ENCODE measurements around the gene FALEC.
"Not testable (repeated sequence)": the region's sequence is repeated elsewhere in the genome, so short reads cannot be mapped to it uniquely, and the experiment has no call there.

Gene FALEC

DNA sequence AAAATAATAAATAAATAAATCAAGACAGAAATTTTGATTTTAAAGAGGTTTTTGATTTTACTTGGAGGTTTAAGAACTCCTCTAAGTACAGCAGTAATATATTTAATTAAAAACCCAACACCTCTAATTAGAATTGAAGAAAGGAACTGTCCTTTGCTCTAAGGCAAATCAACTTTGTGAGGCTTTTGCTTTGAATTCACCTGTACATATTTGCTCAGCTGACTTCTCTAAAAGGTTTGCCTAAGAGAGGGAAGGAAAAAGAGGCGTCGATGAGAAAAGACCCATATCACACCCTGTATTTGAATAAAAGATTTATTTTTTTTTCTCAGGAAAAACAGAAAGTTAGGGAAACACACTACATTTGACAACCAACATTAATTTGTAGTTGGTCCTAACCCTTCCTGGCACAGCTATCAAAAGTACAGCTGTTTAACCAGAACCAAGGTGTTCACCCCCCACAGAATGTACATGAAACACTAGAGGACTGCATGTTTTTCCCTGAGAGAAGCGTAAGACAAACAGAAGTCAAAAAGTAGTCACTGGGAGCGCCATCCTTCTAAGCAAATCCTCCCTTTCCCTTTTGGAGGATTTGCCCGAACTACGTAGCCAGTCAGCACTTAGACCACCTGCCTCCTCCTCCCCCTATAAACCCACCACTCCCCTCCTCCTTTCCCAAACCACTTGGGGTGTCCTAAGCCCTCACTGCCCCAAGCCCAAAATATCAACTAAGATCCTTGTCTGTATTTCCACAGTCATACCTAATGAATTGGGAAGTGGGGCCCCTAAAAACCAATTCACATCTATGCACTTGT, 58.9 kb downstream of the FALEC start:
- no peak for DNase-seq (ENCODE audit: low read depth)

DNA sequence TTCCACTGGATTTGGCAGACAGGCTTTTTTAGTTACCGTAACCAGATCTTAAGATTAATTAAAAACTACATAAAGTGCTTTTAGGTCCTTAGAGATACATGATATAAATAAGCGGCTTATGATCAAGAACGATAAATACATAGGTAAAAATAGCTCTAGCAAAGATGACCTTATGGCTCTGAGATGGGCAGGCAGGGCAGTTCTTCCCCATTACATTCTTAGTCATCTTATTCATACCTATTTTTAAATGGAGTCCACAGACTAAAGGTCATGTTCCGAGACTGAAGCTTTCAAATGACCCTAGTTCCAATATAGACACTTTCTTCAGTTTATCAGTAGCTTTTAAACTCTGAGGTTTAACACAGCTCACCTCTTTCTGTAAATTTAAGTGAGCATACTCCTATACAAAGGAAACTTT, 59.5 kb downstream of the FALEC start:
- no peak for DNase-seq (ENCODE audit: low read depth)

GRCh38 chr1:150575518-150576366, 60.2 kb downstream of the FALEC start:
- no peak for DNase-seq (ENCODE audit: low read depth)

DNA sequence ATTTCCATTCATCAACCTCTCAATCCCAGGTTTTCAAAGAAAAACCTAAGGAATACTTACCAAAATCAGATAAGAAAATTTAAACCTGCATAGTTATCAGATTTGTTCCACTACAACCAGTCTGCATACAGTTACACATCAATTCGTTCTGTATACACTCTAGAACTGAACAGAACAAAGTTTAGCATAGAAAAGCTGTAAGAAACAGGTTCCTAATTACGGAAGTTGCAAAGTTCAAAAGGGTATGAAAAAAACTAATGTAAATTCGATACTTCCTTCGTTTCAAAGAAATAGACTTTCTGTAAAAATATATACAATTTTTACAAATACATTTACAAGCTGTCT, 60.8 kb downstream of the FALEC start:
- no peak for DNase-seq (ENCODE audit: low read depth)

GRCh38 chr1:150576794-150577556, 61.4 kb downstream of the FALEC start:
- DNase-seq (ENCODE audit: low read depth): no peak

- no peak for DNase-seq (ENCODE audit: low read depth)
These were observed 62.2 kb downstream of the FALEC start for GRCh38 chr1:150577557-150578271.

DNA sequence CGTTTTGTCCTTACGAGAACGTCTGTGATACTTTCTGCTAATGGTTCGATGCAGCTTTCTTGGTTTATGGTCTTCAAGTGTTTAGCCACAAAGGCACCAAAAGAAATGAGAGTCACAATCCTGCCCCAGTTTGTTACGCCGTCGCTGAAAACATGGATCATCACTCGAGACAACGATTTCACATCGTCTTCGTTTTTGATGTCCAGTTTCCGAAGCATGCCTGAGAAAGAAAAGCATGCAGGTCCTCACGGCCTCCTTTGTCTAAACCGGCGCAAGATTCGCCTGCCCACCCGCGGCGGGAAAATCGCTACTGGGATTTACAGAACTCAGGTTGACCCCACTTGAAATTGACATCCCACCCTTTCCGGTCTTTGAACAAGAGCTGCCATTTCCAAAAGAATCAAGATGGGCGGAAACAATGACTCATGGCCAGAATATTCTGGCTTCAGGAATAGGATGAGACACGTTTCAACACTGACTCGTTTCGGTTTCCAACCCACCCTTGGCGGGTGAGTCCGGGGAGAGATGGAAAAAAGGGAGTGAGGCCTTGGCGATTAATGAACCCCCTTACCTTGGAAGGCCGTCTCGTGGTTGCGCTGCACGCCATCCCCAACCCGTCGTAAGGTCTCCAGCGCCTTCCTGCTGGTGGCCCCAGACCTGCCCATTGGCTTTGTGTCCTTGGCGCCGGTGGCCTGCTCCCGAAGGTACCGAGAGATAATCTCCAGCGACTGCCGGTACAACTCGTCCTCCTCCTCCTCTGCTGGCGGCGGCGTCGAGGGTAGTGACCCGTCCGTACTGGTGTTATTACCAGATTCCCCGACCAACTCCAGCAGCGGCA, 62.9 kb downstream of the FALEC start:
- DNase-seq (ENCODE audit: low read depth): peak; percentile 86

GRCh38 chr1:150579110-150579944, 63.8 kb downstream of the FALEC start, which contains the start of gene MCL1:
Gene MCL1 (minus strand): TSS chr1:150579610. CDS start chr1:150579530, 80 bp downstream.
- peak; percentile 94 for DNase-seq (ENCODE audit: low read depth)

- DNase-seq (ENCODE audit: low read depth): no peak
These were observed 64.5 kb downstream of the FALEC start for GRCh38 chr1:150579945-150580642.

DNA sequence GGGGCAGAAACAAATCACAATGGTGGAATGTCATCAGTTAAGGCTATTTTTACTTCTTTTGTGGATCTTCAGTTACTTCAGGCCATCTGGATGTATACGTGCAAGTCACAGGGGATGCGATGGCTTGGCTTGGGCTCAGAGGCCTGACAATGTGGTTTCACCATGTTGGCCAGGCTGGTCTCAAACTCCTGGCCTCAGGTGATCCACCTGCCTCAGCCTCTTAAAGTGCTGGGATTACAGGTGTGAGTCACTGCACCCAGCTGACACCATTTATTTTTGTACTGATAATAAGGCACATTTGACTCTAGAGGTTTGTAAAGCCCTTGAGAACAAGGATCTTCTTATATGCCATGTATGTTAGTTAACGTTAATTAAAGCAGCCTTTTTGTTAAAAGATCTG, 65.4 kb downstream of the FALEC start:
- not testable (repeated sequence) for DNase-seq (ENCODE audit: low read depth)

- DNase-seq (ENCODE audit: low read depth): not testable (repeated sequence)
These were observed 65.9 kb downstream of the FALEC start for GRCh38 chr1:150581437-150581836.

- not testable (repeated sequence) for DNase-seq (ENCODE audit: low read depth)
These were observed 66.4 kb downstream of the FALEC start for GRCh38 chr1:150581962-150582361.

DNA sequence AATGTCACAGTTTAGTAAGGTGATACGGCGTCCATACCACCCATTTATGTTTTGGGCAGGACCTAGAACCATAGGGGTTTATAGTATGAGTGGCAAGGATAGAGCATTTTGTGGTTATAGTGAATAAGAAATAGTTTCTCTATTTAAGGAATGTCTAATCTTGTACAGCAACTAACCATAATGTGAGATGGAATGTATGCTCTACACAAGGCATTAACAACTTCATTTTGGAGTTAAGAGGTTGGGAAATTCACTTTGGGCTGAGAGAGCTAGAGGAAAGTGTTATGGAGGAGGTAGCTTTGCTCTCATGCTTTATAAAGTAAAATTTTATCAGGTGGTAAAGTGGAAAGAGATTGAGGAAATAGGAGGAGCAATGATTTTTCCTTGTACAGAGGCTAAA, 66.8 kb downstream of the FALEC start:
- DNase-seq (ENCODE audit: low read depth): no peak
